Activated CD4-positive, alpha-beta memory T cell treated with anti-CD3 and anti-CD28 coated beads, Interleukin-2, amount 10 ng/mL, durations not matched to agents 7 days and 5 days (primary cell): ENCODE results near the gene EVI2A. TPM values are rescaled to one million over a fixed set of nuclear protein-coding genes. Genes with fewer than 3 reads are reported as not detected.
"Not testable (repeated sequence)": the region's sequence is repeated elsewhere in the genome, so short reads cannot be mapped to it uniquely, and the experiment has no call there.

Source experiments
- CTCF ChIA-PET: fragments of 350-600 bp; sonication (Branson Sonifier 250); formaldehyde crosslinking; loops from one replicate; lab custom pipeline; 2021; ENCODE audit warnings: antibody characterized with exemption, inconsistent platforms; lab: Charles Lee
- POLR2A ChIA-PET: fragments of 350-600 bp; sonication (Branson Sonifier 250); formaldehyde crosslinking; loops from one replicate; lab custom pipeline; 2021; ENCODE audit warnings: antibody characterized with exemption; lab: Charles Lee
- DNase-seq: peaks from one replicate; pipeline ENCODE4 v3.0.0-alpha.2; 2020
- H3K27ac Mint-ChIP-seq: one replicate; pipeline ENCODE4 v1.8.0; 2021; ENCODE audit warnings: mild to moderate bottlenecking, mixed read lengths
- H3K27me3 Mint-ChIP-seq: one replicate; pipeline ENCODE4 v1.8.0; 2021; ENCODE audit warnings: mixed read lengths
- H3K36me3 Mint-ChIP-seq: one replicate; pipeline ENCODE4 v1.8.0; 2021; ENCODE audit warnings: low read depth, mixed read lengths
- H3K4me1 Mint-ChIP-seq: one replicate; pipeline ENCODE4 v1.8.0; 2021; ENCODE audit warnings: mixed read lengths
- H3K4me3 Mint-ChIP-seq: one replicate; pipeline ENCODE4 v1.8.0; 2021; ENCODE audit warnings: mild to moderate bottlenecking, mixed read lengths
- H3K9me3 Mint-ChIP-seq: one replicate; pipeline ENCODE4 v1.8.0; 2021; ENCODE audit warnings: mixed read lengths
- total RNA-seq, 2 experiments: library from RNA; stranded (reverse); gene quantifications; one replicate each; pipeline ENCODE4 v1.2.3, GENCODE V29; 2021

The EVI2A gene
- total RNA-seq: 100 to 1,000 TPM; 109 to 110 TPM

DNA sequence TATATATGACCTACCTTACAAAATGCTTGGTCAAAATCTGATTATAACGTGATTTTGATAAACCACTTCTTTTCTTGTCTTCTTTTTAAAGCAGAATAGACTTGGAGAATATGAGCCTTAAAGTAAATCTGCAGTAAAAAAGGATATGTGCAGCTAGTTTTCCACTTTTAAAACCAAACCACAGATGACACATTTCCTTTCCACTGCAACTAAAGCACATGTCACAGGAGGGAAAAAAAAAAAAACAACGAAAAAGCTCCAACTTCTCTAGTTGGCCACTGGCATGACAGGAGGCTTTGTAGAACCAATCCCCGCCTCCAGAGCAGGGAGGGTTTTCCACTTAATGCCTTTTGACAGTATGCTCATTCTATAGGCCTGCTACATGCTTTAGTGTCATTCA is at the start of gene EVI2A:
Gene EVI2A (minus strand): TSS at position 142 of the 400 bp plus-strand sequence. CDS start 2,609 bp downstream, outside the sequence.
- Mint-ChIP-seq H3K4me1 (peaks cover 30% of the 10 kb centered on the region), H3K9me3 (no peaks in the 10 kb centered on the region), H3K4me3 (peak within 1 kb of the TSS; percentile 79), H3K27me3 (no peaks in the 10 kb centered on the region), H3K36me3 (peaks cover 43% of the 10 kb centered on the region), H3K27ac (peak within 1 kb of the TSS; percentile 99)
- POLR2A ChIA-PET: interaction anchor here (0.7 to 5.2 kb wide), 5 partner anchors 10 to 112 kb away, joined by 3 to 287 read pairs (median 4); partner anchors contain the start of gene EVI2B
- peak; percentile 86 for DNase-seq
- CTCF ChIA-PET: interaction anchor here (0.9 kb wide), 1 partner anchor 10 kb away, joined by 4 read pairs; no protein-coding TSS in a partner anchor

DNA sequence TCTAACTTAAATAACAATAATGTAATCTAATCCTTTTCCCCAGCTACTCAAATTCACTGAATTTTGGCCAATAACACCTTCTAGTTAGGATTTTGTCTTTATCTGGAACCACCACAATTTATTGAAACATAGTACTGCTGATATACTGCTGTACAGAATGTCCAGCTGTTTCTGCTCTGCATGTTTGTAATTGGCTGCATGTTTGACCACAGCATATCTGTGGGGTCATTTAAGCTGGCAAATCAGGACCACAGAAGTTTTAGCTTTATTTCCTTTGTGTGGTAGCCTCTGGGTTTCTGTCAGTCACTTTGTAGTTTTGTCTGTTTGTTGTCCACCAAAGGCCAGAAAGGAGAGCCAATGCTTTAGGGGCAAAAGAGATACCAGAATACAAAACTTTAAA is 47.8 kb upstream of the EVI2A start:
- H3K4me1 Mint-ChIP-seq: peaks cover 17% of the 10 kb centered on the region
- H3K27me3 Mint-ChIP-seq: no peaks in the 10 kb centered on the region
- no peak overlapping the region for H3K27ac Mint-ChIP-seq
- no peak overlapping the region for H3K4me3 Mint-ChIP-seq
- DNase-seq: no peak
- H3K9me3 Mint-ChIP-seq: no peaks in the 10 kb centered on the region
- CTCF ChIA-PET: interaction anchor here (1.0 to 1.7 kb wide), 4 partner anchors 9 to 20 kb away, joined by 3 to 5 read pairs (median 3); no protein-coding TSS in a partner anchor
- POLR2A ChIA-PET: no interaction called here
- no peaks in the 10 kb centered on the region for H3K36me3 Mint-ChIP-seq

DNA sequence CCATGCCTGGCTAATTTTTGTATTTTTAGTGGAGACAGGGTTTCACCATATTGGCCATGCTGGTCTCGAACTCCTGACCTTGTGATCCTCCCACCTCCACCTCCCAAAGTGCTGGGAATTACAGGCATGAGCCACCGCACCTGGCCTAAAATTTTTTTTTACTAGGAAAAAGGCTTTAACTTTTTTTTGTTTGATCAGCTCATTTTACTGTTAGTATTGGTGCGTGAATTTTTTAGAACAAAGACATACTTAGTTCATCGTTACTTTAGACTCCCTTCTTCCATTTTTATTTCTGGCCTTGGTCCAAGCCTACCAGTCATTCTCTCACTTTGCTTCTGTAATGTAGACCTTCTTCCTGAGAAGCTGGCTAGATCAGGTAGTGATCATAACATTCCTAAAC is 44.7 kb upstream of the EVI2A start:
- no peak for DNase-seq
- H3K27ac Mint-ChIP-seq: no peak overlapping the region
- H3K9me3 Mint-ChIP-seq: no peaks in the 10 kb centered on the region
- peaks cover 7% of the 10 kb centered on the region for H3K36me3 Mint-ChIP-seq
- POLR2A ChIA-PET: no interaction called here
- no peaks in the 10 kb centered on the region for H3K27me3 Mint-ChIP-seq
- H3K4me3 Mint-ChIP-seq: no peak overlapping the region
- H3K4me1 Mint-ChIP-seq: peaks cover under 1% of the 10 kb centered on the region
- CTCF ChIA-PET: interaction anchor here (1.5 kb wide), 1 partner anchor 149 kb away, joined by 5 read pairs; no protein-coding TSS in a partner anchor

DNA sequence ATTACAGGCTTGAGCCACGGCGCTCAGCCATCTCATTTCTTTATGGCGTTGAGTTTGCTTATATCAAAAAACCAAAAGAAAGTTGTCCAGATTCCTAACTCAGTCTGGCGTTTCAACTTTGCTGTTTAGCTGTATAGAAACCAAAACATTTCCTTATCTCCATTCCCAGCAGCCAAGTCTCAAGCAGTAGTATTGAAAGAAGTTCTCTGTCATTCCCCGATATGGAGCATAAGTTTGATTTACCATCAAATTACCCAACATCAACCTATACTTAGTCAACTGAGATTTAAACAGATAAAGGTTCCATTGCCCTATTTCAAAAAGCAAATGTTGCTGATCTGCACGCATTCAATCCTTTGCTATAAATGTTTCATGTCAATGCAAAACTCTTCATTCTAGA is 42.6 kb upstream of the EVI2A start:
- H3K27ac Mint-ChIP-seq: no peak overlapping the region
- H3K36me3 Mint-ChIP-seq: peaks cover 17% of the 10 kb centered on the region
- no peaks in the 10 kb centered on the region for H3K4me1 Mint-ChIP-seq
- POLR2A ChIA-PET: no interaction called here
- no peaks in the 10 kb centered on the region for H3K9me3 Mint-ChIP-seq
- CTCF ChIA-PET: interaction anchor here (1.6 kb wide), 1 partner anchor 25 kb away, joined by 3 read pairs; no protein-coding TSS in a partner anchor
- no peak overlapping the region for H3K4me3 Mint-ChIP-seq
- no peaks in the 10 kb centered on the region for H3K27me3 Mint-ChIP-seq
- no peak for DNase-seq

- no peaks in the 10 kb centered on the region for H3K4me1 Mint-ChIP-seq
- peaks cover 33% of the 10 kb centered on the region for H3K36me3 Mint-ChIP-seq
These were observed 36.5 kb upstream of the EVI2A start for GRCh38 chr17:31357839-31358394.

DNA sequence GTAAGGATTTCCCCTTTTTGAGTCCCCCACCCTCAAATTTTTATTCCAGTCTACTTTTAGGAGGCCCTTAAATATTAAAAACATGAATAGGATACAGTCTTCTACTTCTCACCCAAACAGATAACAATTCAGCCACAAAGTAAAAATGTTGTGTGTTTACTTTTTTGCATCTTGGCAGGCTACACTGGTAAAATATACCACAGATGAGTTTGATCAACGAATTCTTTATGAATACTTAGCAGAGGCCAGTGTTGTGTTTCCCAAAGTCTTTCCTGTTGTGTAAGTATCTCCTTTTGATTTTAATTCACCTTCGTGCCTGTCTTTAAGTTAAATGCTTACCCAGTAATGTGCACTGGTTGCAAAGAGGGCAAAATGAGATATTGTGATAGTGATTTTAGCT is 35.7 kb upstream of the EVI2A start:
- CTCF ChIA-PET: no interaction called here

More at GRCh38 chr17:31357839-31358394, 36.5 kb upstream of the EVI2A start:
- H3K9me3 Mint-ChIP-seq: no peaks in the 10 kb centered on the region
- no peak overlapping the region for H3K27ac Mint-ChIP-seq
- ChIA-PET POLR2A (no interaction called here), CTCF (no interaction called here)
- no peak overlapping the region for H3K4me3 Mint-ChIP-seq
- H3K27me3 Mint-ChIP-seq: no peaks in the 10 kb centered on the region
- DNase-seq: no peak

GRCh38 chr17:31355935-31356334 is 34.5 kb upstream of the EVI2A start:
- H3K27me3 Mint-ChIP-seq: no peaks in the 10 kb centered on the region
- H3K9me3 Mint-ChIP-seq: no peaks in the 10 kb centered on the region
- H3K4me3 Mint-ChIP-seq: no peak overlapping the region
- ChIA-PET CTCF (interaction anchor here (1.5 kb wide), 1 partner anchor 12 kb away, joined by 4 read pairs; no protein-coding TSS in a partner anchor), POLR2A (no interaction called here)
- H3K4me1 Mint-ChIP-seq: no peaks in the 10 kb centered on the region
- DNase-seq: no peak
- H3K27ac Mint-ChIP-seq: no peak overlapping the region
- peaks cover 29% of the 10 kb centered on the region for H3K36me3 Mint-ChIP-seq

More for the DNA sequence above, 35.7 kb upstream of the EVI2A start:
- Mint-ChIP-seq H3K36me3 (peaks cover 33% of the 10 kb centered on the region), H3K4me3 (no peak overlapping the region), H3K4me1 (no peaks in the 10 kb centered on the region), H3K9me3 (no peaks in the 10 kb centered on the region), H3K27me3 (no peaks in the 10 kb centered on the region), H3K27ac (no peak overlapping the region)
- POLR2A ChIA-PET: no interaction called here
- no peak for DNase-seq

DNA sequence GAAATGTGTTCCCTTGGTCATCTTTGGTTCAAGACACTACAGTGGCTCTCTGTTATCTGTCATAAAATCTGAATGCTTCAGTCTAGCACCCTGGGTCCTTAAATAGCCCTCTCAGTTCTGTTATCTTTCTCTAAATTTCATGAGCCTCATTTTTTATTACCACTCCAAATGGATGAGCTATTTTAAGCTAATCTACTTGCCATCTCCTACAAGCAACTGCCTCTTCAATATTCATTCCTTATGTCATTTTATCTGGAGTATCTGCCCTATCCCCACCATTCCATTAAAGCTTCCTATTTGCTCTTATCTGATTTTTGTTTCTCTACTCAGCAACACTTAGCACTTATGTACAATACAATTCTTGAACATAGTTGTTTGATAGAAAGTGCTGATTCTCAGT is 28.0 kb upstream of the EVI2A start:
- H3K4me3 Mint-ChIP-seq: no peak overlapping the region
- no peaks in the 10 kb centered on the region for H3K4me1 Mint-ChIP-seq
- ChIA-PET CTCF (no interaction called here), POLR2A (no interaction called here)
- no peak overlapping the region for H3K27ac Mint-ChIP-seq
- H3K36me3 Mint-ChIP-seq: peaks cover 21% of the 10 kb centered on the region
- no peaks in the 10 kb centered on the region for H3K9me3 Mint-ChIP-seq
- no peaks in the 10 kb centered on the region for H3K27me3 Mint-ChIP-seq
- DNase-seq: no peak

- POLR2A ChIA-PET, H3K27ac Mint-ChIP-seq, CTCF ChIA-PET, H3K4me1 Mint-ChIP-seq, H3K4me3 Mint-ChIP-seq, H3K9me3 Mint-ChIP-seq, DNase-seq, H3K27me3 Mint-ChIP-seq: not testable (repeated sequence)
- peaks cover 12% of the 10 kb centered on the region for H3K36me3 Mint-ChIP-seq
These were observed 23.8 kb upstream of the EVI2A start for GRCh38 chr17:31345191-31345747.

DNA sequence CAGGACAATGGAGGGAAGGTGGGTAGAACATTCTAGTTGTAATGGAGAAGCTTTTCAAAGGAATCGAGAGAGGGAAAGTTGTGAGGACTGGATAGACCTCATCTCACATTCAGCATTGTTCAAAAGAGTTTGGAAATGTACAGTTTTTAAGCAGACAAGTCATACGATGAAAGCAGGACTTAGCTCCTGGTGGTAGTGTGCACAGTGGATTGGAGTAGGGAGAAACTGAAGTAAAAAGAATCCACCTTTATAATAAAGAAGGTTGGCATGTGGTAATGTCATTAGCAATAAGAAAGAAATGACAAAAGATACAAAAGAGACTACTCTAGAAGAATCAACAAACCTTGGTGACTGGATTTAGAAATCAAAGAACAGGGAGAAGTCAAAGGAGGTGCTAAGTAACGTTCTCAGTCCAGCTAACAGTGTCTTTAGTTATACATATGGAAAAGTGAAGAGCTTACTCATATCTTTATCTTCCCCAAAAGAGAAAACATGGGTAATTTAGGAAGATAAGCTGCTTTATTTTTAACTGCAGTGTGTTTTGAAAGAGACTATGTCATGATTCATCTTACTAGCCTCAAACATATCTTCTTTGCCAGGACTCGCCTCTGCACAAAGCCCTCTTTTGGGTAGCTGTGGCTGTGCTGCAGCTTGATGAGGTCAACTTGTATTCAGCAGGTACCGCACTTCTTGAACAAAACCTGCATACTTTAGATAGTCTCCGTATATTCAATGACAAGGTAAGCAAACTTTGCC is 18.7 kb upstream of the EVI2A start:
- no peaks in the 10 kb centered on the region for H3K27me3 Mint-ChIP-seq
- DNase-seq: no peak
- CTCF ChIA-PET: interaction anchor here (0.5 to 0.6 kb wide), 2 partner anchors 59 to 102 kb away, joined by 3 to 4 read pairs; no protein-coding TSS in a partner anchor
- H3K4me3 Mint-ChIP-seq: no peak overlapping the region
- no peak overlapping the region for H3K27ac Mint-ChIP-seq
- peaks cover 10% of the 10 kb centered on the region for H3K36me3 Mint-ChIP-seq
- no peaks in the 10 kb centered on the region for H3K4me1 Mint-ChIP-seq
- no peaks in the 10 kb centered on the region for H3K9me3 Mint-ChIP-seq
- POLR2A ChIA-PET: no interaction called here

- H3K36me3 Mint-ChIP-seq: peaks cover 12% of the 10 kb centered on the region
- H3K27ac Mint-ChIP-seq: no peak overlapping the region
- ChIA-PET POLR2A (interaction anchor here (0.9 kb wide), 1 partner anchor 13 kb away, joined by 3 read pairs; no protein-coding TSS in a partner anchor), CTCF (no interaction called here)
- DNase-seq: no peak
- H3K9me3 Mint-ChIP-seq: no peaks in the 10 kb centered on the region
- no peak overlapping the region for H3K4me3 Mint-ChIP-seq
- peaks cover 8% of the 10 kb centered on the region for H3K4me1 Mint-ChIP-seq
- H3K27me3 Mint-ChIP-seq: no peaks in the 10 kb centered on the region
These were observed 7.8 kb upstream of the EVI2A start for GRCh38 chr17:31329221-31329620.

- no peak overlapping the region for H3K27ac Mint-ChIP-seq
- ChIA-PET POLR2A (no interaction called here), CTCF (no interaction called here)
- no peak for DNase-seq
- no peaks in the 10 kb centered on the region for H3K27me3 Mint-ChIP-seq
- H3K4me1 Mint-ChIP-seq: peaks cover 13% of the 10 kb centered on the region
- H3K36me3 Mint-ChIP-seq: peaks cover 15% of the 10 kb centered on the region
- H3K4me3 Mint-ChIP-seq: no peak overlapping the region
- no peaks in the 10 kb centered on the region for H3K9me3 Mint-ChIP-seq
These were observed 6.7 kb upstream of the EVI2A start for GRCh38 chr17:31328160-31328535.

DNA sequence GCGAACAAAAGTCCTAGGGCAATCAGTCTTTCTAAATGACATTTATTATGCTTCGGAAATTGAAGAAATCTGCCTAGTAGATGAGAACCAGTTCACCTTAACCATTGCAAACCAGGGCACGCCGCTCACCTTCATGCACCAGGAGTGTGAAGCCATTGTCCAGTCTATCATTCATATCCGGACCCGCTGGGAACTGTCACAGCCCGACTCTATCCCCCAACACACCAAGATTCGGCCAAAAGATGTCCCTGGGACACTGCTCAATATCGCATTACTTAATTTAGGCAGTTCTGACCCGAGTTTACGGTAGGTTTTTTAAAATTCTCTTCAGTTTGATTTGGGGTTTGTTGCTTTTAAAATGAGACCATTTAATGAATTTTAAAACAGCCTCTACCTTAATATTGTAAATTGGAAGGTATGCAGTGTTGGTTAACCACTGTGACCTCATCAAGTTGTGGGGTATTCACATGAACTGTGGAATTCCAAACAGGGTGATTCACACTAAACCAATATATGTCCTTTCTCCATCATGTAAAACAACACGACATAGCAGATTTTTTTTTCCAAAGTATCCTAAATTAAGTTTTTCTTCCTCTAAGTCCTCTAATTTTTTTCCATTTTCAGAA is 6.2 kb upstream of the EVI2A start:
- Mint-ChIP-seq H3K9me3 (no peaks in the 10 kb centered on the region), H3K4me3 (no peak overlapping the region), H3K4me1 (peaks cover 15% of the 10 kb centered on the region), H3K27ac (no peak overlapping the region), H3K36me3 (peaks cover 15% of the 10 kb centered on the region), H3K27me3 (no peaks in the 10 kb centered on the region)
- ChIA-PET CTCF (no interaction called here), POLR2A (no interaction called here)
- no peak for DNase-seq
